MG63 (cell line): ENCODE results near the gene ECE1. TPM values are rescaled to one million over a fixed set of nuclear protein-coding genes. Genes with fewer than 3 reads are reported as not detected.

ENCODE experiments used
- DNase-seq: peaks from one replicate; pipeline ENCODE4 v3.0.0-alpha.2; 2020
- H3K27me3 ChIP-seq: fragments of 250-450 bp; sonication (Bioruptor Pico); 2 replicates; pipeline ENCODE4 v1.5.1; 2020; ENCODE audit warnings: mild to moderate bottlenecking, moderate library complexity
- H3K36me3 ChIP-seq: fragments of 250-450 bp; sonication (Bioruptor Pico); 2 replicates; pipeline ENCODE4 v1.5.1; 2020; ENCODE audit warnings: mild to moderate bottlenecking, moderate library complexity
- H3K4me3 ChIP-seq: fragments of 250-450 bp; sonication (Bioruptor Pico); 2 replicates; pipeline ENCODE4 v1.5.1; 2020; ENCODE audit warnings: mild to moderate bottlenecking, moderate library complexity
- H3K9me3 ChIP-seq: fragments of 250-450 bp; sonication (Bioruptor Pico); 2 replicates; pipeline ENCODE4 v1.5.1; 2020; ENCODE audit warnings: mild to moderate bottlenecking, moderate library complexity
- total RNA-seq: library from RNA; depleted of rRNA; stranded (reverse); fragments of >200 nt; shearing (Covaris generic); gene quantifications from 2 replicates; pipeline ENCODE4 v1.2.3, GENCODE V29; 2014; ENCODE audit warnings: low replicate concordance

The ECE1 gene
- total RNA-seq, 1 experiment from 2014 or later: 10.5 TPM

DNA sequence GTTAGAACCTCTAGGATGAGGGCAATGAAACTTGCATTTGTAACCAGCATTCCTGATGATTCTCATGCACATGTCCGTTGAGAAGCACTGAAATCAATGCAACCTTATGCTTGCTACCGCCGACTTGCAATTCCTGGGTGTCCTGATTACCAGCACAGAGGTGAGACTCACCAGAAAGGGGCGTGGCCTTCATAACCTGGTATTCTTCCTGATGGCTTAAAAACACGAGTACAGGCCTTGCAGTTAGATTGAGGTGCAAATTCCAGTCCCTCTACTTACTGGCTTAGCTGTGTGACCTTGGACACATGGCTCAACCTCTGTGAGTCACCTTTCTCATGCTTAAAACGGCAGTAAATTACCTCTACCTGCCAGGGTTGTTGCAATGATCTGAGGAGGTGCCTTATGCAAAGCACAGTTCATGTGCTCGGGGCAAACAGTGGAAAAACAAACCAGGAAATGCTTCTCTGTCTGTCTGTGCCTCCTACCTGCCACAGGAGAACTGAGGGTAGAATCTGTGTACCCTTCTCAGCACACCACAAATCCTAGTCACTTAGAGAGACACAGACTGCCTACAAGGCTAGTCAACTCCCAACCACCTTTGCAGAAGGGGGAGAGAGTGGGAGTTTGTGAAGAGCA lies 39.1 kb upstream of the ECE1 start:
- no peaks in the 10 kb centered on the region for H3K36me3 ChIP-seq
- no peak overlapping the region for H3K4me3 ChIP-seq
- DNase-seq: no peak
- H3K27me3 ChIP-seq: no peaks in the 10 kb centered on the region
- no peaks in the 10 kb centered on the region for H3K9me3 ChIP-seq

DNA sequence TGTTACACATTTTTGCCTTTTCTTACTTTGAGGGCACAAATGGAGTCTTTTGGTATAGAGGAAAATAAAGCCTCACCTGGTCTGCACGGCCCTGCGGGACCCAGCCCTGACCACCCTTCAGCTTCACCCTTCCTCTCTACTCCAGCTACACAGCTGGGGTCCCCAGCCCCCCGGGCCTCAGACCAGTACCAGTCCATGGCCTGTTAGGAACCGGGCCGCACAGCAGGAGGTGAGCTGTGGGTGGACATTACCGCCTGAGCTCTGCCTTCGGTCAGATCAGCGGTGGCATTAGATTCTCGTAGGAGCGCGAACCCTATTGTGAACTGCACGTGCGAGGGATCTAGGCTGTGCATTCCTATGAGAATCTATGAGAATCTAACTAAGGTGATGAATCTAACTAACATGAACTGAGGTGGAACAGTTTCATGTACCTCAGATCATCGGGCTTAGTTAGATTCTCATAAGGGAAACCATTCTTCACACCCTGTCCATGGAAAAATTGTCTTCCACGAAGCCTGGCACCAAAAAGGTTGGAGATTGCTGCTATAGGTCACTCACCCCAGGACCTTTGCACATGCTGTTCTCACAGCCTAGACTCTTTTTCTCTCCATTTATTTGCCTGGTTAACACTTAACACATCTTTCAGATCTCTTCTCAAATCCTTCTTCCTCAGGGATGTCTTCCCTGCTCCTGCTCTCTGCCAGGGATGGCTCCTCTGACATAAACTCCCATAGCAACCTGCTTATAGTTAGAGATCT lies 37.5 kb upstream of the ECE1 start:
- Histone ChIP-seq H3K9me3 (no peaks in the 10 kb centered on the region), H3K27me3 (no peaks in the 10 kb centered on the region), H3K36me3 (no peaks in the 10 kb centered on the region), H3K4me3 (no peak overlapping the region)
- no peak for DNase-seq

DNA sequence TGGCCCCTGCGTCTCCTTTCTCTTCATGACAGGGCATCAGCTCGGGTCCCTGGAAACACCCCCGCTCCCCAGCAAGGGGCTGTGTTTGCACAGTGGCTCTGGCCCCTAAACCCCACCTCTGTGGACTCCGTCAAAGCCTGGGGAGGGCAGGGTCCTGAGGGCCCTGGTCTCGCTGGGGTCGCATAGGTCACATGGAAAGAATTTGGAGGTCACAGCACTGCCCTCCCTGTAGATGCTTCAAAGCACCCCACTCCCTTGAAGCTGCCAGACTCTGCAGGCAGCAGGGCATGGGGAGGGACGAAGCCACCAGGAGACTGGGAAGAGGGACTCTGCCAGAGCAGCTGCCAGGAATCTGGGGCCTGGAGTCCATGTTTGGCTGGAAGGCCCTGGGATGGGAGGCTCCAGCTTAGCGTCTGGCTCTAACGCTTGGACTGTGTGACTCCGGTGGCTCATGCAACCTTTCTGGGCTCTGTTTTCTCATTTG lies 36.6 kb upstream of the ECE1 start:
- H3K9me3 ChIP-seq: no peaks in the 10 kb centered on the region
- H3K27me3 ChIP-seq: no peaks in the 10 kb centered on the region
- DNase-seq: no peak
- H3K36me3 ChIP-seq: no peaks in the 10 kb centered on the region
- H3K4me3 ChIP-seq: no peak overlapping the region

DNA sequence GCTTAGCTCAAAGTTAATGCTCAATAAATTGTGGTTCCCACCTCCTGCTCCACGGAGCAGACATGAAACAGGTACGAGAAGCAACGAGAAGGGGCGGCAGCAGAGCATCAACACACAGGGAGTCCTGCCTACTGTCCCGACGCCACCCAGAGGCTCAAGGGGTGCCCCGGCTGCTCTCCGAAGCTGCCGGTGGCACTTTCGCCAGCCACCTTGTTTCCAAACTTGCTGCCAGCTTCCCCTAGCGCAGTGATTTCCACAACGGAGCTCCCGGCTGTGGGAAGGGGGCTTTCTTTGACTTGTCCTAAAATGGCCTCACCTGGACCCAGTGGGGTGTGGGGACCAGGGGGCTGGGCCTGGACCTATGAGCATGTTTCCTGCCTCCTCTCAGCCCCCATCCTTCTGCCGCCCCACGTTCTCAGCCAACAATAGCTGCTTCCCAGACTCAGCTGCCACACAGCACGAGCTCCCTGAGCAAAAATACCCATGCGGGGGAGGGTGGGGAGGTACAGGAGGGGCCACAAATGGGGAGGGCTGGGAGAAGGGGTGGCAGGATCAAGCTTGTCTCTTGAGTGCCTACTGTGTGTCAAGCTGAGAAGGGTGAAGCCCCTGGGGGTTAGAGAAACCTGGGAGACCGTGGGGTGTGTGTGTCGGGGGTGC lies 35.6 kb upstream of the ECE1 start:
- no peak for DNase-seq
- Histone ChIP-seq H3K9me3 (no peaks in the 10 kb centered on the region), H3K27me3 (no peaks in the 10 kb centered on the region)

DNA sequence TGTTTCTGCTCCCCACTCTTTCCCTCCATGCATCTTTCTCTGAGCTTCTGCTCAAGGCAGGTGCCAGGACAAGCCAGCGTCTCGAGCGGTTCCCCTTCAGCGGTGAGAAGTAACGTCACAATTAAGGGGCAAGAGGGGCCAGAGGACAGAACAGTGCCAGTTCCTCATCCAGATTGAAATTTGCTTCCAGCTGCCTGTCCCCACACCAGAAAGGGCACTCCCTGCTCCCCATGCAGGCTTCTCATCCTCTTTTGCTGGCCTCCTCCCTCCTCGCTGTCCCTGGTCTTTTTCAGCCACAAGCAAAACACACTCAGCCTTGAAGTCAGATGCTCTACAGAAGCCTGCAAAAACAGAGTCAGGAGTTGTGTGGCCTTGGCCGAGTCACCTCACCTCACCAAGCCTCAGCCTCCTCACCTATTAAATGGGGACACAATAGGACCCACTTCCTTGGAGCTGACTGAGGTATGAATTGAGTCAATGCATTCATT lies 35.0 kb upstream of the ECE1 start:
- Histone ChIP-seq H3K27me3 (no peaks in the 10 kb centered on the region), H3K36me3 (no peaks in the 10 kb centered on the region), H3K4me3 (no peak overlapping the region), H3K9me3 (no peaks in the 10 kb centered on the region)
- no peak for DNase-seq

More for the DNA sequence above, 35.6 kb upstream of the ECE1 start:
- Histone ChIP-seq H3K36me3 (no peaks in the 10 kb centered on the region), H3K4me3 (no peak overlapping the region)

DNA sequence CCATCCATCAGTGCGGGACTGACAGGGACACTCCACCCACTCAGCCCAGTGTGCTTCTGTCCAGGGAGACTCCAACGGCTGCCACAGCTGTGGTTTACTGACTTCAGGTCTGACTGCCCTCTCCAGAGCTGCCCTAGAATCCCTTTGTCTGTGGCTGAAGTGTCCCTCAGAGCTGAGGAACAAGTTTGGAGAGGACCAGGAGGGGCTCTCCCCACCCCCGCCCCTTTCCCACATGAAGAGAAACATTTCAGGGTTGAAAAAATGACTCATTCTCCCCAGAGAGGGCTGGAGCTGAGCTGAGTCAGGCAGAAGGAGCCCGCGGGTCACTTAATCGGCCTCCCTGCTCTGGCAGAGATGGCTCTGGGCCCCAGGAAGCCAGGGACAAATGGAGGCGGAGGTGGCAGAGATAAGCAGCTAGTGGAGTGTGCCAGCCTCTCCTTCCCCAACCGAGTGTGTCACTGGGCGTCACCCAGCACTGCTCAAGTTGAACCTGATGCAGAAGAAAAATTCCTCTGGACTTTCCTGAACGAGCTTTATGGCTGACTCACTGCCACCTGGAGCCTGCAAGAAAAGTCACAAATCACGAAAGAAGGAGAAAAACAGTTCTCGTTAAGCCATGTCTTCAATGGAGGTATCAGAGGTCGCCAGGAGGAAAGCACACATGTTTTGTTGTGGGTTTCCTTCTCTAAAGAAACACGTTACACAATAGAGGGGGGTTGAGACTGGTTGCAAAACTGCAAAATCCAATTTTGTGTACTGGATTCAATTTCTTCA lies 34.3 kb upstream of the ECE1 start:
- Histone ChIP-seq H3K9me3 (no peaks in the 10 kb centered on the region), H3K27me3 (no peaks in the 10 kb centered on the region), H3K4me3 (no peak overlapping the region), H3K36me3 (no peaks in the 10 kb centered on the region)
- DNase-seq: peak; percentile 86

DNA sequence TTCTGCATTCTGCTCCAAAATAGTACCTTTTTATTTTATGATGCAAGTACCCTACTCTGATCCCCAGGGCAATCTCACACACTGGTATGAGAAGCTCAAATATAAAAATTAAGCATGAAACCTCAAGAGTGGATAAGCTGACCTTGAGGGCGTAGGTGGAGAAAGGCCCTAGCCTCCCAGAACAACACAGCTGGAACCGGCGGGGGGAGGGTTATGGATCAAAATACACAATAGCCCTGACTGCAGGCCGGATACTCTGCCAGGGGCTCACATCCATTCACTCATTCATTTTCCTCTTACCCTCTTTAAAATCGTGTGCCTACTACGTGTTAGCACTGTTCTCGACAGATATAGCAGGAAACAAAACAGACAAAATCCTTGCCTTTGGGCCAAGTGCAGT lies 32.8 kb upstream of the ECE1 start:
- Histone ChIP-seq H3K27me3 (no peaks in the 10 kb centered on the region), H3K36me3 (no peaks in the 10 kb centered on the region), H3K9me3 (no peaks in the 10 kb centered on the region), H3K4me3 (no peak overlapping the region)
- DNase-seq: no peak

DNA sequence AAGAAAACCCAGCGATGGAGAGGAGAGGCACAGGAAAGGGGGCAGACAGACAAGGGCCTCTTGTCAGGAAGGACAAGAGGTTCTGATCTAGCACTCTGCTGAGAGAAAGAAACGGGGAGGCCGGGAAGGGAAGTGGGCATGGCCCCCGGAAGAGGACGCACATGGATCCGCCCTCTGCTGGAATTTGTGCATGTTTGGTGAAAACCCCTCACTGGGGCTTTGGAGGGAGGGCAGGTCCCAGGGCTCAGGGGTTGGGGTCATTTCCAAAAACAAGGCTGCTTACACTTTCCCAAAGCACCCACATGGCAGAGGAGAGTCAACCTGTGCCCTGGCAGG lies 32.4 kb upstream of the ECE1 start:
- DNase-seq: no peak
- Histone ChIP-seq H3K27me3 (no peaks in the 10 kb centered on the region), H3K36me3 (no peaks in the 10 kb centered on the region), H3K4me3 (no peak overlapping the region), H3K9me3 (no peaks in the 10 kb centered on the region)

DNA sequence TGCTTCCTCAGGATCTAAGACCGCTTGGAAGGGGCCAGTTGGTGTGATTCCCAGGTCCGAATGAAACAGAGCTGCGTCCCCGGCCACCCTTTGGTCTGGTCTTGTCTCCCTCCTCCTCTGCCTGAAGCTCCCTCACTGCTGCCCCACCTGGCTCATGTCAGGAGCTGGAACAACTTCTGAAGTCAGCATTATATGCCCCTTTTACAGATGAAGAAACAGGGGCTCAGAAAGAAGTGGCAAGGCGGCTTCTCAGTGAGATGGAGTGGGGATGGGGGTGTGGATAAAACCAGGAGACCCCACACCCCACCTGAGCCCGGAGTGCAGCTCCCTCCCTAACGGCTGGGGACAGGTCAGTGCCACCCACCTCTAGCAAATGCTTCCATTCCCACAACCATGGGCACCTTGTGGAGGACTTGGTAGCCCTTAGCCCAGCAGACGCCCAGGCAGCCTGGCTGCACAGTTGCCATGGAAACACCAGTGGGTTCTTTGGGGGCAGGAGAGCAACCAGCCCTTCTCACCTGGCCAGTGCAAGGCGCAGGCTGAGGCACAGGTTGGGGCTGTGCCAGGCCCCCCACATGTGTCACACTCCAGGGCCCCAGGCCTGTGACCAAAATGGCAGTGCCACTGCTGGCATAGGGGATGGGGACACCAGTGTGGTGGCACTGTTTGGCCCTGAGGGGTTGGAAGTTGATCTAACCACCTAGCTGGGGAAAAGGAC lies 31.9 kb upstream of the ECE1 start:
- no peaks in the 10 kb centered on the region for H3K36me3 ChIP-seq
- no peak for DNase-seq
- H3K9me3 ChIP-seq: no peaks in the 10 kb centered on the region
- H3K27me3 ChIP-seq: no peaks in the 10 kb centered on the region
- H3K4me3 ChIP-seq: no peak overlapping the region

DNA sequence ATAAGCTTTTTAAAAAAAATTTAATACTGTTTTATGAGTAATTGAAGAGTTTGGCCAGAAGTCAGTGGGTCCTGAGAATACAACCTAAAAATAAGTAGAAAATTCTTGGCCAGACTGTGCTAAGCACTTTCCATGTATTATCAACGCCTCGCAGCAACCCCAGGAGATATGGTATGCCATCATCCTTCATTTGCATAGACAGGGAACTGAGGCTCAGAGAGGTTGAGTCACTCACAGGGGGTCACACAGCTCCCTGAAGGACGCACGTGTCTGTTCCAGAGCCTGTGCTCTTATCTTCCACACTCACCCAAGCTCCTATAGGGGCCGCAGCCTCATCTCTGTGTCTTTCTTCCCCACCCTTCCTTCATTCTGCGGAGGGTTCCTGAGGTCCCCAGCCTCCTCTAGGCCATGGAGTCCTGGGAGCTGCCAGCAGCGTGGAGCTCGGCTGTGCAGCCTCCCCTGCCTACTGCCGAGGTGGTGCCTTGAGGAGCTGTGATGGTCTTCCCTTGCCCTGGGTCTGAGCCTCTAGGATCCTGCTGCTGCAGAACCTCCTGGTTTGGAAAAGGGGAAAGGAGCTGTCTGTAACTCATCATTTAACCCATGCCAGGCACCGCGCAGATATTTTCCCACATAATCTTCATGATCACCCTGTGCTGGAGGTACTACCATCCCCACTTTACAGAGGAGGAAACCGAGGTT lies 30.3 kb upstream of the ECE1 start:
- Histone ChIP-seq H3K9me3 (no peaks in the 10 kb centered on the region), H3K27me3 (no peaks in the 10 kb centered on the region), H3K36me3 (no peaks in the 10 kb centered on the region), H3K4me3 (no peak overlapping the region)
- no peak for DNase-seq

DNA sequence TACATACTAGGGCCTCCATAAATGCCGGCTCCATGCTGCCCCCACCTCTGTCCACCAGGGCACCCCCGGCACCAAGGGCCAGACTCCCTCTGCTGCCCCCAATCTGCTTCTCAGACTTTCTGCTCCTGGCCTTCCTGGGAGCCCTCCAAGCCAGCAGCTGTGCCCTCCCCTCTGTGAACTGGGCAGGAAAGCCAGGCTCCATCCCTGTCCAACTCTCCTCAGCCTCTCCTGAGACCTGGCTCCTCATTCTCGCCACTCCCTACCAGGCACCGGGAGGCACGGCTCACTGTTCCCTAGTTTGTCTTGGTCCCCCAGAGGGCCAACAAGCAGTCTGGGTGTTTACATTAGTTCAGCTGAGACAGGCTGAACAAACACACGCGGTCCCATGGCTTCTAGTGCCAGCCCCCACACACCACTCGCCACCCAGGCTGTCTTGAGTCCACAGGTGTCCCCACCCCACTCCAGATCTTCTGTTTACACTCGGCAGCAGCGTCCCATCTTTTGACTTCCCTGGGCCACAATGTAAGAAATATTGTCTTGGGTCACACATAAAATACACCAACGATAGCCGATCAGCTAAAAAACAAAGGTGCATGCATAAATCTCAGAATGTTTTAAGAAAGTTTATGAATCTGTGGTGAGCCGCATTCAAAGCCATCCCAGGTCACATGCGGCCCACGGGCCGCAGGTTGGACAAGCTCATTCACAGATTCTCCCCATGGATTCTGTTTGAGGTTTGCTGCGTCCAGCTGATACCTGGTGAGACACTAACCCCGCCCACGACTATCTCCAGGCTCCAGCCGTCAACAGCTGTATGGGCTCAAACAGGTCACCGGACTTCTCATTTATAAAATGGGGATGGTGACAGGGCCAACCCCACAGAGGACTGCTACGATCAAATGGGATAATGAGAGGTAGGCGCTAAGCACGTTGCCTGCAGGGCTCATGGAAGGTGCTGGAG lies 29.5 kb upstream of the ECE1 start:
- Histone ChIP-seq H3K27me3 (no peaks in the 10 kb centered on the region; the same call in 1 of the 2 replicates), H3K9me3 (no peaks in the 10 kb centered on the region), H3K36me3 (no peaks in the 10 kb centered on the region), H3K4me3 (no peak overlapping the region)
- no peak for DNase-seq

DNA sequence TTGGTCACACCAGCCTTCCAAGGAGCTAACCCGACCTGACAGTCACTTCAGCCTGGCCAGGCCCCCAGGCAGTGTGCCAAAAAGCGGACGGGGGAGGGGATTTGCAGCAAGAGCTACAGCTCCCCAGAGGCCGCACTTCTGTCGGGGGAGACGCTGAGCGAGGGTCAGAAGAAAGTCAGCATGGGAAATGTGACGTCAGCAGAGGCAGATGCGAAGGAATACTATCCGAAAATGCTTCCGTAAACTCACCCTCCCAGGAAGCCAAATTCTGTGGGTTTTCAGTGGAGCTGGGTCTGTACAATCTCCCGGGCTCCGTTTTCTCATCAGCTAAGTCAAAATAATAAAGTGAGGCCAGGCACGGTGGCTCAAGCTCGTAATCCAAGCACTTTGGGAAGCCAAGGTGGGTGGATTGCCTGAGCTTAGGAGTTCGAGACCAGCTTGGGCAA lies 28.5 kb upstream of the ECE1 start:
- Histone ChIP-seq H3K36me3 (no peaks in the 10 kb centered on the region), H3K27me3 (no peaks in the 10 kb centered on the region; the same call in 1 of the 2 replicates), H3K9me3 (no peaks in the 10 kb centered on the region), H3K4me3 (no peak overlapping the region)
- DNase-seq: no peak

DNA sequence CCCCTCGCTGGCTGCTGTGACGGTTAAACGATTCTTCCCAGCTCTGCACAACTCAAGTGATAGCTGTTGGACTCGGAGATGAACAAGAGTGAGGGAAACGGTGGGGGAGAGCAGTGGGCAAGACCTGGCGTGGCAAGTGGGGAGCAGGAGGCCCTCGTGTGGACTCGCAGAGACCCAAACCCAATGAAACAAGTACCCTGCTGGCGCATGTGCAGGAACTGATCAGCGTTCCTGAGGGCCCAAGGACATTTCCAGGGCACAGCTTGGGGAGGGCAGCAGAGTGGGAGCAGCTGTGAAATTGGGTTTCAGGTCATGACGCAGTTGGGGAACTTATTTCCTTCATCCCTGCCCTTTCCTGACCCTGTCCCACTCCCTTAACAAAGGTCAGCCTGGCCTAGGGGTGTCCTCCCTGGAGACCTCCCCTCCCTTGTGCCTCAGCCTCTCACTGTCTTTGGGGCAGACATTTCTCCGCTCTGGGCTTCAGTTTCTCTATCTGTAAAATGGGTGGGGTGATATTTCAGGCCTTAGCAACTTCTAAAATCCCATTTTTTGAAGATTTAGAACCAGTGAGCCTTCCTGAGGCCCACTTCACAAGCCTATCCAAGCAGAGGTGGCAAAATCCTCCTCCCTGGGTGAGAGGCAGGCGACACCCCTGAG lies 27.9 kb upstream of the ECE1 start:
- no peak overlapping the region for H3K4me3 ChIP-seq
- no peaks in the 10 kb centered on the region; the same call in 1 of the 2 replicates for H3K27me3 ChIP-seq
- no peaks in the 10 kb centered on the region for H3K9me3 ChIP-seq
- no peaks in the 10 kb centered on the region for H3K36me3 ChIP-seq
- no peak for DNase-seq

DNA sequence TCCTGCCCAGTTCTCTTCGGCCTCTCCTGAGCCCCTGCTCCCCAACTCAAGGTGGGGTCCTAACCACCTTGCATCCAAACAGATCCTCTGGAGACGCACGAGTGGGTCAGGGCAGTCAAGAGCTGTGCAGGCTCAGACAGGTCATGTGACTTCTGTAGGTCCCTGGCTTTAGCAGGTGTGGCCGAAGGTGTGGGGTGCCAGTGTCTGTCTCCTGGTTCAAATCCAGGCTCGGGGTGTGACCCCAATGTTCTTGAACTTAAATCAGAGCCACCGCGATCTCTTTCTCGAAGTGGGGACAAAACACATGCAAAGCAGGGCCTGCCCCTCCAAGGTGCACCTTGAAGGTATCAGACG lies 27.4 kb upstream of the ECE1 start:
- Histone ChIP-seq H3K4me3 (no peak overlapping the region), H3K9me3 (no peaks in the 10 kb centered on the region), H3K36me3 (no peaks in the 10 kb centered on the region), H3K27me3 (no peaks in the 10 kb centered on the region; the same call in 1 of the 2 replicates)
- no peak for DNase-seq
